Measurements from ENCODE around the gene CTSF.
"Not testable (repeated sequence)": the region's sequence is repeated elsewhere in the genome, so short reads cannot be mapped to it uniquely, and the experiment has no call there.

CTSF gene

DNA sequence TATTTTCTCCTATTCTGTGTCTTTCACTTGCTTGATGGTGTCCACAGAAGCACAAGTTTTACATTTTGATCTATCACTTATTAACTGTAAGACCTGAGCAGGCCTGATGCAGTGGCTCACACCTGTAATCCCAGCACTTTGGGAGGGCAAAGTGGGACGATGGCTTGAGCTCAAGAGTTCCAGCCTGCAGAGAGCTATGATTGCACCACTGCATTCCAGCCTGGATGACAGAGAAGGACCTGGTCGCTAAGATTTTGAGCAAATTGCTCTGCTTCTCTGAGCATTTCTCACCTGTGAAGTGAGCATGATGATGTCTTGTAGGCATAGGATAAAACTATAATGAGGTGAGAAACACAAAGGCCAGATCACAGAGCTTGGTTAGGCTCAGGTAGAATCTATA lies 17.7 kb upstream of the CTSF start:
- TF ChIP-seq EZH2 (IDR thresholded peaks at IDR 0.05; ENCODE audit: borderline replicate concordance, low read length) = no peak
- TF ChIP-seq, protein P1, sequence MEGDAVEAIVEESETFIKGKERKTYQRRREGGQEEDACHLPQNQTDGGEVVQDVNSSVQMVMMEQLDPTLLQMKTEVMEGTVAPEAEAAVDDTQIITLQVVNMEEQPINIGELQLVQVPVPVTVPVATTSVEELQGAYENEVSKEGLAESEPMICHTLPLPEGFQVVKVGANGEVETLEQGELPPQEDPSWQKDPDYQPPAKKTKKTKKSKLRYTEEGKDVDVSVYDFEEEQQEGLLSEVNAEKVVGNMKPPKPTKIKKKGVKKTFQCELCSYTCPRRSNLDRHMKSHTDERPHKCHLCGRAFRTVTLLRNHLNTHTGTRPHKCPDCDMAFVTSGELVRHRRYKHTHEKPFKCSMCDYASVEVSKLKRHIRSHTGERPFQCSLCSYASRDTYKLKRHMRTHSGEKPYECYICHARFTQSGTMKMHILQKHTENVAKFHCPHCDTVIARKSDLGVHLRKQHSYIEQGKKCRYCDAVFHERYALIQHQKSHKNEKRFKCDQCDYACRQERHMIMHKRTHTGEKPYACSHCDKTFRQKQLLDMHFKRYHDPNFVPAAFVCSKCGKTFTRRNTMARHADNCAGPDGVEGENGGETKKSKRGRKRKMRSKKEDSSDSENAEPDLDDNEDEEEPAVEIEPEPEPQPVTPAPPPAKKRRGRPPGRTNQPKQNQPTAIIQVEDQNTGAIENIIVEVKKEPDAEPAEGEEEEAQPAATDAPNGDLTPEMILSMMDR (IDR thresholded peaks at IDR 0.05; ENCODE audit: low read length) = no peak
- H3K27me3 ChIP-seq (ENCODE audit: insufficient read depth, low read length) = peaks cover 4% of the 10 kb centered on the region; the same call in 1 of the 2 replicates
- H3K4me2 ChIP-seq (ENCODE audit: low read length) = no peak overlapping the region
- H3K9me2 ChIP-seq (ENCODE audit: low read depth, low read length) = no peaks in the 10 kb centered on the region
- H3K27ac ChIP-seq (ENCODE audit: low read depth, low read length, poor library complexity, severe bottlenecking) = no peak overlapping the region
- H3K9me3 ChIP-seq (ENCODE audit: low read length) = 0 out of 2 replicates have a peak, but pooled peaks cover 7% of the 10 kb centered on the region
- H3K4me1 ChIP-seq (ENCODE audit: insufficient read depth, low read length, severe bottlenecking) = no peaks in the 10 kb centered on the region
- no peaks in the 10 kb centered on the region for H3K79me2 ChIP-seq (ENCODE audit: insufficient read depth, low read length)
- no peak overlapping the region for H2AFZ ChIP-seq (ENCODE audit: low read length)
- no peak overlapping the region for H3K9ac ChIP-seq (ENCODE audit: low read length)
- no peaks in the 10 kb centered on the region for H3F3A ChIP-seq (ENCODE audit: insufficient read depth, low read length)
- no peaks in the 10 kb centered on the region; the same call in 1 of the 2 replicates for H3K36me3 ChIP-seq (ENCODE audit: insufficient read depth, low read length)
- no peaks in the 10 kb centered on the region for H4K20me1 ChIP-seq (ENCODE audit: insufficient read depth, low read length)
- no peak overlapping the region for H3K4me3 ChIP-seq (ENCODE audit: low read depth, low read length, poor library complexity, severe bottlenecking)

DNA sequence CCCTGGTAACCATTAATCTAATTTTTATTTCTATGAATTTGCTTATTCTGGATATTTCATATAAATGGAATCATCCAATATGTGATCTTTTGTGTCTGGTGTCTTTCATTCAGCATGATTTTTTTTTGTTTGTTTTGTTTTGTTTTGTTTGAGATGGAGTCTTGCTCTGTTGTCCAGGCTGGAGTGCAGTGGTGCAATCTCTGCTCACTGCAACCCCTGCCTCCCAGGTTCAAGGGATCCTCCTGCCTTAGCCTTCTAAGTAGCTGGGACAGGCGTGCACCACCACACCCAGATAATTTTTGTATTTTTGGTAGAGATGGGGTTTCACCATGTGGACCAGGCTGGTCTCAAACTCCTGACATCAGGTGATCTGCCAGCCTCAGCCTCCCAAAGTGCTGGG lies 17.0 kb upstream of the CTSF start:
- not testable (repeated sequence) for H3K9ac ChIP-seq (ENCODE audit: low read length); H2AFZ ChIP-seq (ENCODE audit: low read length); H3K4me2 ChIP-seq (ENCODE audit: low read length); H3K36me3 ChIP-seq (ENCODE audit: insufficient read depth, low read length); H3K9me2 ChIP-seq (ENCODE audit: low read depth, low read length); H3K27me3 ChIP-seq (ENCODE audit: insufficient read depth, low read length); H3K4me3 ChIP-seq (ENCODE audit: low read depth, low read length, poor library complexity, severe bottlenecking); H4K20me1 ChIP-seq (ENCODE audit: insufficient read depth, low read length); H3F3A ChIP-seq (ENCODE audit: insufficient read depth, low read length); H3K9me3 ChIP-seq (ENCODE audit: low read length); H3K27ac ChIP-seq (ENCODE audit: low read depth, low read length, poor library complexity, severe bottlenecking); H3K79me2 ChIP-seq (ENCODE audit: insufficient read depth, low read length); H3K4me1 ChIP-seq (ENCODE audit: insufficient read depth, low read length, severe bottlenecking)

DNA sequence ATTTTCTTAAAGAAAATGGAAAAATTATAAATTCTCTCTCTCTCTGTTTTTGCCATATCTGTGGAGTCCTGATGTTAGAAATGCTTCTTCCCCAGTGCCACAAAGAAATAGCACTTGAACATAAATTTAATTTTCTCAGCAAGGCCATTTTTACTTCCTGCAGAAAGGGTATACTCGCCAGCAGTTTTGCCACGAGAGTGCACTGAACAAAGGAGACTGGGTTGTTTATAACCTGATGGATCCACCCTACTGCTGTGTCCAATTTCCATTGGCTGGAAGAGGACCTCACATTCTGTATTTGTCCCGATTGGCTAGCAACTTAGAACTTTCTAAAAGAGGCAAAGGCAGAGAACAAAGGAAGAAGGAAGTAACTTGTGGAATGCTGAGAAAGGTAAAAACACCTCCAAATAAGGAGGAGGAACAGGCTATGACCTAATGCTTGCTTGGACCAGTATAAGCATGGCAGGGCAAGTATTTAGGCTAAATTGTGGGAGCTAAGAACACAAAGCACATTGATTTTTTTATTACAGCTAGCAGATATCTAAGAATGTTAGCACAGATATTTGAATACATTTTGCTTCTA lies 14.2 kb upstream of the CTSF start:
- H3F3A ChIP-seq (ENCODE audit: insufficient read depth, low read length); H3K9ac ChIP-seq (ENCODE audit: low read length); H3K4me3 ChIP-seq (ENCODE audit: low read depth, low read length, poor library complexity, severe bottlenecking); H4K20me1 ChIP-seq (ENCODE audit: insufficient read depth, low read length); H3K36me3 ChIP-seq (ENCODE audit: insufficient read depth, low read length); H3K27me3 ChIP-seq (ENCODE audit: insufficient read depth, low read length); H3K9me2 ChIP-seq (ENCODE audit: low read depth, low read length); H3K27ac ChIP-seq (ENCODE audit: low read depth, low read length, poor library complexity, severe bottlenecking); H2AFZ ChIP-seq (ENCODE audit: low read length); H3K9me3 ChIP-seq (ENCODE audit: low read length); H3K4me2 ChIP-seq (ENCODE audit: low read length); H3K79me2 ChIP-seq (ENCODE audit: insufficient read depth, low read length); H3K4me1 ChIP-seq (ENCODE audit: insufficient read depth, low read length, severe bottlenecking): not testable (repeated sequence)

DNA sequence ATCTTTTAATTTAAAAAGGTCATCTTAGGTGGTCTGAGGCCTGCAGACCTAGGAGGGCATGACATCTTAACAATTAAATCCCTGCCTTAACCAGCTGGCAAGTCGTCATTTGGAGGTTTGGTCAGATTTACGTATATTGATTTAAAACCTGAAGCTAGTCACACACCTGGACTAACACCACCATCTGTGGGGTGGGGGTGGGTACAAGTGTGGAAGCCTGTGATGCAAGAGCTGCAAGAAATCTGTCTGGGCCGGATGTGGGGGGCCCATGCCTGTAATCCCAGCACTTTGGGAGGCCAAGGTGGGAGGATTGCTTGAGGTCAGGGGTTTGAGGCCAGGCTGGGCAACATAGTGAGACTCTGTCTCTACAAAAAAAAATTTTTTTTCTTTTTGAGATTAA lies 12.9 kb upstream of the CTSF start:
- 0 out of 2 replicates have a peak, but pooled peaks cover 7% of the 10 kb centered on the region for H3K9me3 ChIP-seq (ENCODE audit: low read length)
- no peaks in the 10 kb centered on the region for H3K79me2 ChIP-seq (ENCODE audit: insufficient read depth, low read length)
- no peak overlapping the region for H3K4me3 ChIP-seq (ENCODE audit: low read depth, low read length, poor library complexity, severe bottlenecking)
- H4K20me1 ChIP-seq (ENCODE audit: insufficient read depth, low read length) = no peaks in the 10 kb centered on the region
- no peak overlapping the region for H3K4me2 ChIP-seq (ENCODE audit: low read length)
- H3K27ac ChIP-seq (ENCODE audit: low read depth, low read length, poor library complexity, severe bottlenecking) = no peak overlapping the region
- no peak for TF ChIP-seq EZH2 (IDR thresholded peaks at IDR 0.05; ENCODE audit: borderline replicate concordance, low read length)
- TF ChIP-seq, protein P1 (IDR thresholded peaks at IDR 0.05; ENCODE audit: low read length) = no peak
- no peaks in the 10 kb centered on the region; the same call in 1 of the 2 replicates for H3K36me3 ChIP-seq (ENCODE audit: insufficient read depth, low read length)
- no peak overlapping the region for H3K9ac ChIP-seq (ENCODE audit: low read length)
- no peaks in the 10 kb centered on the region for H3K9me2 ChIP-seq (ENCODE audit: low read depth, low read length)
- no peaks in the 10 kb centered on the region for H3F3A ChIP-seq (ENCODE audit: insufficient read depth, low read length)
- H2AFZ ChIP-seq (ENCODE audit: low read length) = no peak overlapping the region
- no peaks in the 10 kb centered on the region; the same call in 1 of the 2 replicates for H3K27me3 ChIP-seq (ENCODE audit: insufficient read depth, low read length)
- no peaks in the 10 kb centered on the region for H3K4me1 ChIP-seq (ENCODE audit: insufficient read depth, low read length, severe bottlenecking)
